Measurements from ENCODE around the gene SHISA7.

DNA sequence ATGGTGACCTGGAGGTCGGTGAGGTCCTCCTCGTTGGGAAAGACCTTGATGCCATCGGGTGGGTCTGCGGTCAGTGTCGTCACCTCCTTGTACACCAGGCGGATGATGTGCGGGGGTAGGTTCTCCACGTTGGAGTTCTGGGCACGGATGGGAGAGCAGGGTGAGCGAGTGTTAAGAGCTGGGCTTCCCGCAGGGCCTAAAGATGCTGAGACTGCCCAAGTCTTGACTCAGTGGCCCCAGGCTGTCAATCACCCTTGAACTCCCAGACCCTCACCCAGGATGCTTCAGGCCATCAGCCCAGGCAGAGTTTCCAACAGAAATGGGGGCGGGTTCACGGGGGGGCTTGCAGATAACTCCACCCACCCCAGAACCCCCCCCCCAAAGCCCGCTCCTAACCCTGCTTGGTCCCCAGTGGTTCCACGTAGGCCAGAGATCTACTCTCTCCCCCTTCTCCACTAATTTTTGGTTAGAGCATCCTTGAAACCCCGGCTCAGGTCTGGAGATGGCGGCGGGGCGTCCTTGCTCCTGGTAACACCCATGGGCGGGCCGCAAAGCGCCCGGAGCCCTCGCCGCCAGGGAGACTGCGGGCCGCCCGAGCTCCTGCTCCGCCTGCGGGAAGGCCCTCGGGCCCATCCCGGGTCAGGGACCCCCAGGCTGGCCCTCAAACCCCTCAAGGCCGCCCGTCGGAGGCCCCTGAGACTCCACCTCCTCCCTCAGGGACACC lies 36.1 kb downstream of the SHISA7 start:
- TF ChIP-seq, protein P1, sequence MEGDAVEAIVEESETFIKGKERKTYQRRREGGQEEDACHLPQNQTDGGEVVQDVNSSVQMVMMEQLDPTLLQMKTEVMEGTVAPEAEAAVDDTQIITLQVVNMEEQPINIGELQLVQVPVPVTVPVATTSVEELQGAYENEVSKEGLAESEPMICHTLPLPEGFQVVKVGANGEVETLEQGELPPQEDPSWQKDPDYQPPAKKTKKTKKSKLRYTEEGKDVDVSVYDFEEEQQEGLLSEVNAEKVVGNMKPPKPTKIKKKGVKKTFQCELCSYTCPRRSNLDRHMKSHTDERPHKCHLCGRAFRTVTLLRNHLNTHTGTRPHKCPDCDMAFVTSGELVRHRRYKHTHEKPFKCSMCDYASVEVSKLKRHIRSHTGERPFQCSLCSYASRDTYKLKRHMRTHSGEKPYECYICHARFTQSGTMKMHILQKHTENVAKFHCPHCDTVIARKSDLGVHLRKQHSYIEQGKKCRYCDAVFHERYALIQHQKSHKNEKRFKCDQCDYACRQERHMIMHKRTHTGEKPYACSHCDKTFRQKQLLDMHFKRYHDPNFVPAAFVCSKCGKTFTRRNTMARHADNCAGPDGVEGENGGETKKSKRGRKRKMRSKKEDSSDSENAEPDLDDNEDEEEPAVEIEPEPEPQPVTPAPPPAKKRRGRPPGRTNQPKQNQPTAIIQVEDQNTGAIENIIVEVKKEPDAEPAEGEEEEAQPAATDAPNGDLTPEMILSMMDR (IDR thresholded peaks at IDR 0.05 in 8 of 11, conservative IDR thresholded peaks at IDR 0.05 in 3 of 11), result no peak
- TF ChIP-seq POLR2A (IDR thresholded peaks at IDR 0.05), result no peak

All from spleen (tissue), 7 donors.